Mesodermal cell (in vitro differentiated cells): ENCODE results near the gene VILL.
"Not testable (repeated sequence)": the region's sequence is repeated elsewhere in the genome, so short reads cannot be mapped to it uniquely, and the experiment has no call there.

Experiments used
- H3K27ac ChIP-seq: 2 replicates; pipeline ENCODE4 v1.7.0; 2013; ENCODE audit warnings: mild to moderate bottlenecking, low read depth, low read length, moderate library complexity; ENCODE audit not compliant: severe bottlenecking
- H3K36me3 ChIP-seq: 2 replicates; pipeline ENCODE4 v1.7.1; 2013; ENCODE audit warnings: mild to moderate bottlenecking, low read length, moderate library complexity; ENCODE audit not compliant: control insufficient read depth, insufficient read depth
- H3K4me1 ChIP-seq: one replicate; pipeline ENCODE4 v1.7.1; 2013; ENCODE audit warnings: mild to moderate bottlenecking, low read length; ENCODE audit not compliant: insufficient read depth, control insufficient read depth, poor library complexity, severe bottlenecking
- H3K4me3 ChIP-seq: 2 replicates; pipeline ENCODE4 v1.7.0; 2013; ENCODE audit warnings: low read length, control low read depth, mild to moderate bottlenecking; ENCODE audit not compliant: insufficient read depth, poor library complexity, severe bottlenecking; ENCODE audit errors: extremely low read depth
- H3K9me3 ChIP-seq: 2 replicates; pipeline ENCODE4 v1.7.1; 2013; ENCODE audit warnings: mild to moderate bottlenecking, low read length, moderate library complexity; ENCODE audit not compliant: control insufficient read depth
- WGBS, 2 experiments: methylation state at CpG; one replicate each; pipeline ENCODE4 v1.1.5; 2013; ENCODE audit warnings: missing lambda C conversion rate in 2 of 2; ENCODE audit not compliant: insufficient coverage in 2 of 2; 5-methylcytosine and 5-hydroxymethylcytosine counted together

Gene VILL

DNA sequence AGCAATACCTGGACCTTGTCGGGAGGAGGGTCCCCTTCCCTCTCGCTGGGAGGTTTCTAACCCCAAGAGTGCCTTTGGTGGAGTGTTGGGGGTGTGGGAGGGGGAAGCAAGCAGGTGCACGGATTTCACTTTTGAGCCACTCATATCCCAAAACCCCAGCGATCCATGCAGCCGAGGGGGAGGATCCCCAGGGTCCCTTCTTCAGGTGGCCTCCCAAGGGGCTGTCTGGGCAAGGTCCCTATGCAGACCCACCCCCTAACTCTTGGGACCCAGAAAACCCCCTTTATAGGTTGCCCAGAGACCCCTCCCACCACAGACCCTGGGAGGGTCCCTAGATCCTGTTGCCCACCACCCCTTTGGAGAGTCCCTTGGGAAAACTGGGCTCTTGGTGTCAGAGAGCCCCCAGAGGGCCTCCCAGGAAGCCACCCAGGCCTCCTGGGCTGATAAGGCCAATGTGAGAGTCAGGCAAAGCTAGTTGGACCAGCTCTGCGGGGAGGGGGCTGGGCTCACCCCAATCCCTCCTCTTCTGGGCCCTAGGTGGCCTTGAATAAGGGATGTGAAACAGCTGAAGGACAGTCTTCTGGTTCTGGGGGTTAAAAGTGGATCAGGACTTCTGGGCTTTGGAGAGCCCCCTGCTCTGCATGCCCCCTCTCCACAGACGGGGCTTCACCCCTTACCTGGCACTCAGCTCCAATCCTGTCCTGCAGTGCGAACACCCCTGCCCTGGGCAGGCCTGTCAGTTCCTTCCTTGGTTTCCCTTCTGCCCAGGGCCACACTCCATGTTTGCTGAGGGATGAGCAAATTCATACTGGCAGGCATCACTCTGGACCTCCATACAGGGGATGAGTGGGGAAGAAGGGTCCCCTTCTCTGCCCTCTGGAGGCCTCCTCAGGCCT lies 39.8 kb downstream of the VILL start:
- Histone ChIP-seq H3K36me3 (peaks cover 4% of the 10 kb centered on the region), H3K4me1 (peaks cover 22% of the 10 kb centered on the region), H3K9me3 (no peaks in the 10 kb centered on the region), H3K27ac (peak overlapping the region; percentile 57), H3K4me3 (peak overlapping the region; percentile 58)
- 59 to 63% methylated on average over 5 to 6 of the region's 8 CpGs for WGBS, 2 experiments

DNA sequence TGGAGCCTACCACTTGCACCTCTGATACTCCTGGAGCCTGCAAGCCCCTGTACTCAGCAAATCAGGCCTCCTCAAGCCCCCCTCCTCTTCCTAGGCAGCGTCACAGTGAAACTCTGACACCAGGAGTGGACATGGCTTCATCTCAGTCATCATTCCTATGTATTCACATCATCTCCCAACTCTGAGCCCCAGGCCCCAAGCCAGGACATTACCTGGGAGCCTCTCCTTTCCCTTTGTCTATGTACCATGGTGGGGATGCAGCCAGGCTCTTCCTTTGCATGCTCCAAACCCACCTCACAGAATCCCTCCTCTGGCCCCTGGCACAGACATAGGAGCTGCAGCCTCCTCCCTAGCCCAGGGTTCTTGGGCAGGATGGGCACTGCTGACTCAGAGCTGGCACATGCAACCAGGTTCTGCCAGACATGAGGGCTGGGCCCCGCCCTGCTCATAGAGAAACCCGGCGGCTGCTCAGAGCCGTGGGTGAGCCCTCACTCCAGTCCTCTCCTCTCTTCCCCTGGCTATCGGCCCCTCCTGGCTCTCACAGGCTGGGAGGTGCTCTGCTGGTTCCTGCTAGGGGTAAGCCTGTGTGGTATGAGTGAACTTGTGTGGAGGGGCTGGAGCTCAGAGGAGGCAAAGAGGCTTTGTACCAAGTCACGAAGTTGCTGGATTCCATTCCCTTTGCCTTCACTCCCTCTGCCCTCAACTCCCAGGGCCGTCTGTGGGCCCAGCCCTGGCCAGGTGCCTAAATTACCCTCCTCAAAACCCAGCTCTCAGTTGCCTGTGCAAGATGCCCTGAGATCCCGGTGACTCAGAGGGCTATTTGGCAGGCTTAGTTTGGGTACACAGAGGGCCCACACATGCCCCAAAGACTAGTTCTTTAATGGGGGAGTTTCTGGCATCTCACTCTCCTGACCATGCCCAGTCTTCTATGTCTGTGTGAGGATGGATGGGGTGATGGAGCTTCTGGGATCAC lies 40.7 kb downstream of the VILL start:
- Histone ChIP-seq H3K9me3 (no peaks in the 10 kb centered on the region), H3K27ac (no peak overlapping the region), H3K36me3 (peaks cover 4% of the 10 kb centered on the region), H3K4me3 (no peak overlapping the region), H3K4me1 (peaks cover 16% of the 10 kb centered on the region)
- 79 to 93% methylated on average over 5 to 8 of the region's 9 CpGs for WGBS, 2 experiments

- H3K4me3 ChIP-seq: no peak overlapping the region
- H3K4me1 ChIP-seq: peaks cover 21% of the 10 kb centered on the region
- H3K36me3 ChIP-seq: peaks cover 3% of the 10 kb centered on the region
- WGBS, 2 experiments: 86% methylated on average over 1 of the region's 1 CpG; no CpG with 5 or more reads in 1 of the 2 experiments
- H3K27ac ChIP-seq: no peak overlapping the region
- no peaks in the 10 kb centered on the region for H3K9me3 ChIP-seq
Observed at GRCh38 chr3:38032328-38032865, 41.8 kb downstream of the VILL start.

- H3K4me1 ChIP-seq: peaks cover 16% of the 10 kb centered on the region
- not testable (repeated sequence) for H3K27ac ChIP-seq, H3K4me3 ChIP-seq, H3K9me3 ChIP-seq, H3K36me3 ChIP-seq
- WGBS, 2 experiments: 87 to 100% methylated on average over 3 to 6 of the region's 7 CpGs
Observed at GRCh38 chr3:38033586-38033985, 43.0 kb downstream of the VILL start.

- not testable (repeated sequence) for H3K9me3 ChIP-seq, H3K36me3 ChIP-seq, H3K27ac ChIP-seq, H3K4me3 ChIP-seq
- peaks cover 16% of the 10 kb centered on the region for H3K4me1 ChIP-seq
- WGBS, 2 experiments: 76 to 95% methylated on average over 3 to 4 of the region's 9 CpGs
Observed at GRCh38 chr3:38034335-38034734, 43.7 kb downstream of the VILL start.

DNA sequence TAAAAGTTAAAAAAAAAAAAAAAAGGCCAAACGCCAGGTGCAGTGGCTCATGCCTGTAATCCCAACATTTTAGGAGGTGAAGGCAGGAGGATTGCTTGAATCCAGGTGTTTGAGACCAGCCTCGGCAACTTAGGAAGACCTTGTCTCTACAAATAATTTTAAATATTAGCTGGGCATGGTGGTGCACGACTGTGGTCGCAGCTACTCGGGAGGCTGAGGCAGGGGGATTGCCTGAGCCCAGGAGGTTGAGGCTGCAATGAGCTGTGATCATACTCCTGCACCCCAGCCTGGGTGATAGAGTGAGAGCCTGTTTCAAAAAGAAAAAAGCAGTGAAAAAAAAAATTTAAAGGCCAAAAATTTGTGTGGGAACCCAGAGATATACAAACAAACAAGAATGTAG lies 45.7 kb downstream of the VILL start:
- 100% methylated on average over 3 to 4 of the region's 5 CpGs for WGBS, 2 experiments

DNA sequence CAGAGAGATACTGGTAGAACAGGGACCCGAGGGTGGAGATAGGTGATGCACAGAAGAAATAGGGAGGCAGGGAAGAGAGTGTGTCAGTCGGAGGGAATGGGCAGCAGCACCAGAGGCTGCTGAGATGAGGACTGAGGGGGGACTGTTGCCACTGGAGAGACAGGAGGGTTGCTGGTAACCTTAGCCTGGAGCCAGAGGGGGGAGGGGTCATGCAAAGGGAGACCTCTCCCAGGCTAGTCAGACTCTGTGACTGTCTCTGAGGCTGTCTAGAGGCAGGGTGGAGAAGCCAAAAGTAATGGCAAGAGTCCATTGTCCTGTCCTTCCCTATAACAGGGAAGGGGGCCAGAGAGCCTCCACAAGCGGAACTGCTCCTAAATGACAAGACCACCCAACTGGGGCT lies 46.3 kb downstream of the VILL start:
- Histone ChIP-seq H3K36me3 (no peaks in the 10 kb centered on the region), H3K27ac (no peak overlapping the region), H3K4me1 (peaks cover 9% of the 10 kb centered on the region), H3K9me3 (no peaks in the 10 kb centered on the region), H3K4me3 (no peak overlapping the region)
- WGBS, 2 experiments: 70 to 73% methylated on average over 2 of the region's 3 CpGs

More for the DNA sequence above, 45.7 kb downstream of the VILL start:
- Histone ChIP-seq H3K9me3 (no peaks in the 10 kb centered on the region), H3K4me3 (no peak overlapping the region), H3K4me1 (peaks cover 10% of the 10 kb centered on the region), H3K27ac (no peak overlapping the region), H3K36me3 (no peaks in the 10 kb centered on the region)

- Histone ChIP-seq H3K27ac (no peak overlapping the region), H3K4me1 (peaks cover 9% of the 10 kb centered on the region), H3K36me3 (no peaks in the 10 kb centered on the region), H3K4me3 (peak overlapping the region; percentile 36), H3K9me3 (no peaks in the 10 kb centered on the region)
- 88 to 92% methylated on average over 2 of the region's 5 CpGs for WGBS, 2 experiments
Observed at GRCh38 chr3:38038447-38038911, 47.9 kb downstream of the VILL start.

- no peaks in the 10 kb centered on the region for H3K9me3 ChIP-seq
- 6 to 8% methylated on average over 65 to 67 of the region's 67 CpGs for WGBS, 2 experiments
- H3K4me1 ChIP-seq: peaks cover 9% of the 10 kb centered on the region
- no peaks in the 10 kb centered on the region for H3K36me3 ChIP-seq
- peak within 1 kb of the TSS; percentile 36 for H3K4me3 ChIP-seq
- H3K27ac ChIP-seq: no peak within 1 kb of the TSS
Observed at GRCh38 chr3:38039101-38039898, 48.7 kb downstream of the VILL start, which contains the start of gene DLEC1. TSS of gene DLEC1 (plus strand) at chr3:38039208. CDS start at chr3:38039226, 18 bp downstream.

DNA sequence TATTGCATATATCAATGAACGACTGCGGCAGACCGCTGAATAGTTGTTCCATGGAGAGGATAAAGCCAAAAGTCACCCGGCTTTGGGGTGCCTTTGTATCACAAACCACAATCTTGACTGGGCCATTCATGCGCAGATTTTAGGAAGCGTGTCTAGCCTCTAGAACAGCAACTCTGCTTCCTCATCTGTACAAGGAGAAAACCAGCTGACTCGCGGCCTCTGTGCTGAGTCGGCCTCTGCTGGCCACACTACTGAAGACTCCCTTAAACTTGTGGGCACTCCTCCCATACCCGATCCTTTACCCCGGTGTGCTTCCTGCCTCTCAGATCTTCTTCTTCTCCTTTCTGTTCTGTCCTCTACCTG lies 49.3 kb downstream of the VILL start:
- 43 to 53% methylated on average over 10 to 11 of the region's 11 CpGs for WGBS, 2 experiments
- Histone ChIP-seq H3K36me3 (no peaks in the 10 kb centered on the region), H3K27ac (no peak overlapping the region), H3K4me3 (peak overlapping the region; percentile 36), H3K9me3 (no peaks in the 10 kb centered on the region), H3K4me1 (peaks cover 9% of the 10 kb centered on the region)
